HL-60/S4 treated with retinoic acid at 250 ng/mL for 4 days and 3 days (cell line): ENCODE data around the gene MT2A.

Experiments used
- in situ Hi-C: fragments of 300-500 bp; cut with MboI; formaldehyde crosslinking; loops from 2 replicates; pipeline ENCODE4 v1.7.0; 2022; ENCODE audit warnings: low sequenced_read_pairs

Gene MT2A

DNA sequence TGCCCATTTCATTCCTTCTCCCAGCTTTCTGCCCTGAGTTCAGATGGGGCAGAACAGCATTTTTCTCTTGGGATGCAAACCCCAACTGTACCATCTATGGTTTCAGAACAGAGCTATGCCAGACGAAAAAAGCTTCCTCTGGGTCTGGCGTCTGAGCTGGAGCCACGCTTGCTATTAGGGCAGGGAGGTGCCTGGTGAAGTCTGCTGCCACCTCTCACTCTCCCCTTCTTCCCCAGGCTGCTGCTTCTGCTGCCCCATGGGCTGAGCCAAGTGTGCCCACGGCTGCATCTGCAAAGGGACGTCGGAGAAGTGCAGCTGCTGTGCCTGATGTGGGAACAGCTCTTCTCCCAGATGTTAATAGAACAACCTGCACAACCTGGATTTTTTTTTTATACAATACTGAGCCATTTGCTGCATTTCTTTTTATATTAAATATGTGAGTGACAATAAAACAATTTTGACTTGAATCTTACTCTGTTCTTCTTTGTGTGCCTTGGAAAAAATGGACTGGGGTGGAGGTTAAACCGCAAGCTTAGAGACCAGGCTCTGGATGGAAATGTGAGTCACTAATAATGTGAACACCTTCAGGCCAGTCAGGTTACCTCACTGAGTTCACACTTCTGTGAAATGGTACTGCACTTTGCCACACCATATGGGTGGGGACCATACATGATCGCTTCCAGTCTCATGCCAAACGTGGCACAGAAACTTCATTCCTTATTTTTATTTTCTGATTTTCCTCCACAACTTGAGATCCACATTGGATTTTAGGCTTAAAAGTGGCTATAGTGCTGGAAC lies 28.4 kb downstream of the MT2A start:
- in situ Hi-C loops = no loop called here

DNA sequence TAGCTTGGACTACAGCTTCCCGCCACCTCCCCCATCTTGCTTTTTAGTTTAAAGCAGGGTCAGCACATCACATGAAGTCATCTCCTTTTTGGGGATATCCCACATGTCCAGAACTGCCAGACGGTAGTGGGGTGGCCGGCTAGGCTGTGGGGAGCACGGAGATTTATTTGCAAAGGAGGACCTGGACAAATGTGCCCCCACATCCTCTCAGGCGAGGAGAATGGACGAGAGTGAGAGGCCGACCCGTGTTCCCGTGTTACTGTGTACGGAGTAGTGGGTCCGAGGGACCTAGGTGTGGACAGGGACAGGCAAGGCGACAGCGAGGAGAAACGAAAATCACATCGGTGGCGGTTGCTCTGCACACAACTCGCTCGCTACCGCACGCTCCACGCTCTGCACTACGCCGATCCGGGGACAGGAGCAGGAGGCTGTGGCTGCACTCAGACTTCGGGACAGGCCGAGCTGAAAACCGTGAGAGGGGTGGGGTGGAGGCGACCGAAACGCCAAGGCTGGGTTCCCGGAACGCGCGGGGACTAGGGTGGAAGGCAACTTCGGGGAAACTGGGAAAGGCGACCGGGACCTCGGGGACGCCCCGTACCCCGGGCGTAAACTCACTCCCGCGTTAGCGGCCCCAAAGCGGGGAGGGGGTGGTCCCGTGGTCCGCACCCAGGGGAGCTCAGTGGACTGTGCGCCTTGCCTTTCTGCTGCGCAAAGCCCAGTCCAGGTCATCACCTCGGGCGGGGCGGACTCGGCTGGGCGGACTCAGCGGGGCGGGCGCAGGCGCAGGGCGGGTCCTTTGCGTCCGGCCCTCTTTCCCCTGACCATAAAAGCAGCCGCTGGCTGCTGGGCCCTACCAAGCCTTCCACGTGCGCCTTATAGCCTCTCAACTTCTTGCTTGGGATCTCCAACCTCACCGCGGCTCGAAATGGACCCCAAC lies 29.7 kb downstream of the MT2A start, which contains the start of gene MT1A:
TSS of gene MT1A (plus strand) at position 853 of the 937 bp plus-strand sequence. CDS start at position 926, 73 bp downstream.
- in situ Hi-C loops = no loop called here

DNA sequence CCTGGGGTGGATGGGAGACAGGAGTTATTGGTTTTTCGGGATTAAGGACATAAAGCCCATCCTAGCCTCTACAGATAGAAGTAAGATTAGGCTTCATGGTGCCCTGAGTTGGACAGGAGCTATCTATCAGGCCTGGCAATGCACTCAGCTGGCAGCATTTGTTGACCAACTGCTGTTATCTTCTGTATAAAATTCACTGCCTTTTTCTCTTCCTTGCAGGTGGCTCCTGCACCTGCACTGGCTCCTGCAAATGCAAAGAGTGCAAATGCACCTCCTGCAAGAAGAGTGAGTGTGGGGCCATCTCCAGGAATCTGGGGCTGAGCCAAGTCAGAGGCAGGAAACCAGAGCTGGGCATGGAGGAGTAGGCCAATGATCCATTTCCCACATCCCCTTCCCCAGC lies 30.7 kb downstream of the MT2A start:
- in situ Hi-C loops = no loop called here

GRCh38 chr16:56640076-56640475 lies 31.7 kb downstream of the MT2A start:
- in situ Hi-C loops = no loop called here

GRCh38 chr16:56641166-56641565 lies 32.8 kb downstream of the MT2A start:
- in situ Hi-C loops = no loop called here

DNA sequence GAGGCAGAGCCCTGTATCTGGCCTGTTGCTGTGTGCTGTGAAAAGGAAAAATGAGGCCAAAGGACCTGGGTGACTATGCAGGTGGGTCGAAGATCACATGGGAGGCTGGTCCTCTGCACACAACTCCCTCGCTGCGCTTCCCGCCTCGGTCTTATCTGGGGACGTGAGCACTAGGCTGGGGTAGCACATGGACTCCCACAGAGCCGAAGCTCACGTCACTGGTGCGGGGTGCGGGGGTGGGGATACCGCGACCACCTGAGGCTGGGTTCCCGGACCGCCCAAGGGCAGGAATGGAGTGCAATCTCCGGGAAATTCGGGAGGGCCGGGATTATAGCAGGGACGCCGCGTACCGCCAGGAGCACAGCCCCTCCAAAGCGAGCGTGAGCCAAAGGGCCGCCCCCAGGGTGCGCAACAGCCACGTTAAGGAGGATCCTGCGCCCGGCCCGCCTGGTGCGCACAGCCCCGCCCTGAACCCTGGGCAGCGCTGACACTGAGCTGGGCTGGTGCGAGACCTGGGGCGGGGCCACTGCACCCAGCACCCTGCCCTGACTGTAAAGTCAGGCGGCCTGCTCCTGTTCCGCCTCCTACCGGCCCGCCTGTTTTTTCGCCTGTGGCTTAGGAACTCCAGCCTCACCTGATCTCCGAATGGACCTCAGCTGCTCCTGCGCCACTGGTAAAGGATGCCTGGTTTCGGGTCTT lies 34.8 kb downstream of the MT2A start:
- in situ Hi-C loops = no loop called here

DNA sequence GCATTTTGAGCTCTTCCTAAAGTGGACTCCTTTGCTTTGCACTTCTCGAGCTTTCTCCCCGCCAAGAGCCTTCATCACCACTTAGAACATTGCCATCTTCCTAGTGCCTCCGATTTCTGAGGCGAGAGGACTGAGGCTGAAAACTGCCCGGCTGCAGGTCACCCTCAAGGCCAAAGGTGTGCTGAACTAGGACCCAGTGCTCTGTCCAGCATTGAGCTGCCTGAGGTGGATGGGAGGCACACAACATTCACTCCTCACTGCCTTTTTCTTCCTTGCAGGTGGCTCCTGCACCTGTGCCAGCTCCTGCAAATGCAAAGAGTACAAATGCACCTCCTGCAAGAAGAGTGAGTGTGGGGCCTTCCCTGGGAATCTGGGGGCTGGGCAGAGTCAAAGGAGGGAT lies 35.4 kb downstream of the MT2A start:
- in situ Hi-C loops = no loop called here

DNA sequence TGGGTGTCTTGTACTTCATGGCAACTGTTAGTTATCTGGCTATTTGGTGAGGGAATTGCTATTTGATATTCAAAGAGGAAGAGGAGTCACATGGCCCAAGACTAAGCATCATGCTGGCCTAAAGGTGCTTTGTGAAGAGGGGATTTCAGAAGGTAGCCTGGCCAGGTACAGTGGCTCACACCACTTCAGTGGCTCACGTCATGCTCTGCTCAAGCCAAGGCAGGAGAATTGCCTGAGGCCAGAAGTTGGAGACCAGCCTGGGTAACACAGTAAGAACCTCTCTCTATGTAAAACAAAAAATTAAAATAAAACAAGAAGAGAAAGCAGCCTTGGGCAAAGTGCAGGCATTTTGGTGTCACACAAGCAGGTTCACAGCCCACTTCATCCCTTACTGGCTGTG lies 36.9 kb downstream of the MT2A start:
- in situ Hi-C loops = no loop called here

GRCh38 chr16:56645838-56646237 lies 37.5 kb downstream of the MT2A start:
- in situ Hi-C loops = no loop called here

DNA sequence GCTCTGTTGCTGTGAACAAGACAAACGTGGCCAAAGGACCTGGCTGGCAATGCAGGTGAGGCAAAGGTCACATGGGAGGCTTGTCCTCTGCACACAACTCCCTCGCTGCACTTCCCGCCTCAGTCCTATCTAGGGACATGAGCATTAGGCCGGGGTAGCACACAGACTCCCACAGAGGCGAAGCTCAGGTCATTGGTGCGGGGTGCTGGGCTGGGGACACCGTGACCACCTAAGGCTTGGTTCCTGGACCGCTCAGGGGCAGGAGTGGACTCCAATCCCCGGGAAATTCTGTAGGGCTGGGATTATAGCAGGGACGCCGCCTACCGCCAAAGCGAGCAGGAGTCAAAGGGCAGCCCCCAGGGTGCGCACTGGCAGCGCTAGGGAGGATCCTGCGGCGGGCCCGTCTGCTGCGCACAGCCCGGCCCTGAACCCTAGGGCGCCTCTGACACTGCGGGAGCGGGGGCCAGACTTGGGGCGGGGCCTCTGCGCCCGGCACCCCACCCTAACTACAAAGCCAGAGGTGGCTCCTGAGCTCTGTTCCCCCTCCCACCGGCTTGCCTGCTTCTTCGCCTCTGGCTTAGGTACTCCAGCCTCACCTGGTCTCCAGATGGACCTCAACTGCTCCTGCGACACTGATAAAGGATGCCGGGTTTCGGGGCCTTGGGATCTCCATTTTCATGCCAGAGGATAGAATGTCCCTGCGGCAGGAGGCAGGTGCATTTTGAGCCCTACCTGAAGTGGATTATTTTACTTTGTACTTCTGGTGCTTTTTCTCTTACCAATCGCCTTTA lies 39.5 kb downstream of the MT2A start:
- in situ Hi-C loops = no loop called here

DNA sequence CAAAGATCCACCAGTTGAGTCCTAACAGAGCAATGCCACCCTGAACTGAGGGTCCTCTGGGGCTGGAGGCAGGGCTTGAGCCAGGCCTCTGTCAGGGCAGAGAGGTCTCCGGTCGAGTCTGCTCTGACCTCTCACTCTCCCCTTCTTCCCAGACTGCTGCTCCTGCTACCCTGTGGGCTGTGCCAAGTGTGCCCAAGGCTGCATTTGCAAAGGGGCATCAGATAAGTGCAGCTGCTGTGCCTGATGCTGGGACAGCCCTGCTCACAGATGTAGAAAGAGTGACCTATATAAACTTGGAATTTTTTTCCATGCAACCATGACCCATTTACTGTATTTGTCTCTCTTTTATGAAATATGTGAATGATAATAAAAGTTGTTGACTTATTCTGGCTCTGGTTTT lies 40.9 kb downstream of the MT2A start:
- in situ Hi-C loops = no loop called here

- in situ Hi-C loops = no loop called here
Measured at GRCh38 chr16:56649820-56650219, 41.4 kb downstream of the MT2A start.

GRCh38 chr16:56651586-56651985 lies 43.2 kb downstream of the MT2A start, which contains the start of gene MT1B:
MT1B (plus strand) TSS chr16:56651886; CDS start chr16:56651954, 68 bp downstream.
- in situ Hi-C loops = no loop called here

DNA sequence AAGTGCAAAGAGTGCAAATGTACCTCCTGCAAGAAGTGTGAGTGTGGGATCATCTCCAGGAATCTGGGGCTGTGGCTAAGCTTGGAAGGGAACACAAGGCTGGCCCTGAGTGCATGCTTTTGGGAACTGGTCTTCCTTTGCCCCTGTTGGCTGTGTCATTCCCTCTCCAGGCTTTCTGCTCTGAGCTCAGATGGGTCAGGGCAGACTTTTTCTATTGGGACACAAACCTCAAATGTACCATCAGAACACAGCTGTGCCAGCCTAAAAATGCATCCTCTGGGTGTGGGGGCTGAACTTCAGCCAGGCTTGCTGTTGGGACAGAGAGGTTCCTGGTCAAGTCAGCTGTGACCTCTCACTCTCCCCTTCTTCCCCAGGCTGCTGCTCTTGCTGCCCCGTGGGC lies 44.2 kb downstream of the MT2A start:
- in situ Hi-C loops = no loop called here

- in situ Hi-C loops = no loop called here
Measured at GRCh38 chr16:56653218-56653617, 44.8 kb downstream of the MT2A start.

DNA sequence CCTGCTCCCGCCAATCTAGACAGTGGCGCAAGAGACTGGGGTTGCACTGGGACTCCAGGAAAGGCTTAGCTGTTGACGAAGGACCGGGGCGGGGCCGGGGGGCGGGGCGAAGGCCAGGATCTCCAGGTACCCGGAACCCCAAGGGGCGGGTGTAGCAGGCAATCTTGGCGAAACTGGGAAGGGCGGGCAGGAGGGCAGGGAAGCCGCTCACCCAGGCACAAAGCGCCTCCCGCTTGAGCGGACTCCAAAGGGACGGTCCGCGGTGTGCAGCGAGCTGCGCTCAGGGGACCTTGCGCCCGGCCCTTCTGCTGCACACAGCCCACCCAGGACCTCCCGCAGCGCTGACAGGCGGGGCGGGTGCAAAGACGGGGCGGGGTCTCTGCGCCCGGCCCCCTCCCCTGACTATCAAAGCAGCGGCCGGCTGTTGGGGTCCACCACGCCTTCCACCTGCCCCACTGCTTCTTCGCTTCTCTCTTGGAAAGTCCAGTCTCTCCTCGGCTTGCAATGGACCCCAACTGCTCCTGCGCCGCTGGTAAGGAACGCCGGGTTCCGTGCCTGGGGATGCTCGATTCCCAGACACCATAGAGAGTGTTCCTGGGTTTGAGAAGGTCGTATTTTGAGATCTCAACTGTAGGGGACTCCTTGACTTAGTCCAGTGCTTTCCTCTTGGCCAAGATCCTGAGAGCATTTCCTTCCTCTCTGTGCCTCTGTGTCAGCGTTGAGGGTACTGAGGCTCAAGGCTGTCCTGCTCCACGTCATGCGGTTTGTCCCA lies 49.4 kb downstream of the MT2A start, which contains the start of gene MT1F:
TSS of gene MT1F (plus strand) at position 405 of the 772 bp plus-strand sequence. CDS start at position 505, 100 bp downstream.
- in situ Hi-C loops = no loop called here

DNA sequence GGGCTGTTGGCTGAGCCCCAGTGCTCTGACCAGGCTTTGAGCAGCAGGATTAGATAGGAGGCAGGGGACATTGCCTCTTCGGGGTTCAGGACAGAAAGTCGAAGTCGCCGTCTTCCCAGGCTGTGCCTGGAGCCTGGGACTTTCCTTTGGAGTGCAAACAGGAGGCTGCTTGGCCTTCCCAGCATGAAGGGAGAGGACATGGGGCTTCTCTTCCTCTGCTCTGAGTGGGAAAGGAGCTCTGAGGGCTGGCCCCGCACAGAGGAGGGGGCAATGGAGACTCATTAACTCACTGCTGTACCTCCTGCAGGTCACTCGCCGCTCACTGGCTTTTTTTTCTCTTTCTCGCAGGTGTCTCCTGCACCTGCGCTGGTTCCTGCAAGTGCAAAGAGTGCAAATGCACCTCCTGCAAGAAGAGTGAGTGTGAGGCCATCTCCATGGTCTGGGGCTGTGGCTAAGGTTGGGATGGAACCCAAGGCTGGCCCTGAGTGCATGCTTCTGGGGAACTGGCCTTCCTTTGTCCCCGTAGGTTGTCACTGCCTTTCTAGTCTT lies 50.0 kb downstream of the MT2A start:
- in situ Hi-C loops = no loop called here
